ENCODE data around the gene RALB.

The RALB gene

GRCh38 chr2:120321721-120322284 lies 69.2 kb downstream of the RALB start:
- Histone ChIP-seq H2AFZ (ENCODE audit: low read depth, low read length) (no peak overlapping the region), H3K9ac (ENCODE audit: low read depth, low read length) (no peak overlapping the region), H4K20me1 (ENCODE audit: insufficient read depth, low read length) (no peaks in the 10 kb centered on the region; the same call in 1 of the 2 replicates), H3K79me2 (ENCODE audit: insufficient read depth, low read length) (no peaks in the 10 kb centered on the region), H3K27me3 (ENCODE audit: insufficient read depth, low read length, poor library complexity) (peaks cover 5% of the 10 kb centered on the region), H3K27ac (ENCODE audit: low read length) (no peak overlapping the region), H3K4me1 (ENCODE audit: insufficient read depth, low read length) (no peaks in the 10 kb centered on the region), H3K4me3 (ENCODE audit: low read depth in 1 of 2, low read length in 2 of 2) (no peak overlapping the region), H3K4me2 (ENCODE audit: insufficient read depth, low read length) (no peak overlapping the region), H3K9me3 (ENCODE audit: insufficient read depth, low read length, severe bottlenecking) (no peaks in the 10 kb centered on the region), H3K36me3 (ENCODE audit: insufficient read depth, low read length) (no peaks in the 10 kb centered on the region)
- ATAC-seq (ENCODE audit: insufficient read depth, low read depth), result no peak
- no peak for DNase-seq
- no peak for TF ChIP-seq EZH2 (IDR thresholded peaks at IDR 0.05; ENCODE audit: borderline replicate concordance, low read depth, low read length, severe bottlenecking)
- TF ChIP-seq CTCF (IDR thresholded peaks at IDR 0.05; ENCODE audit: borderline replicate concordance, extremely low read depth, low read length, poor library complexity, severe bottlenecking), result no peak

- Histone ChIP-seq H3K27me3 (ENCODE audit: insufficient read depth, low read length, poor library complexity) (peaks cover 5% of the 10 kb centered on the region), H3K27ac (ENCODE audit: low read length) (no peak overlapping the region), H3K36me3 (ENCODE audit: insufficient read depth, low read length) (no peaks in the 10 kb centered on the region), H2AFZ (ENCODE audit: low read depth, low read length) (no peak overlapping the region), H3K4me1 (ENCODE audit: insufficient read depth, low read length) (no peaks in the 10 kb centered on the region), H3K9me3 (ENCODE audit: insufficient read depth, low read length, severe bottlenecking) (no peaks in the 10 kb centered on the region), H4K20me1 (ENCODE audit: insufficient read depth, low read length) (no peaks in the 10 kb centered on the region; the same call in 1 of the 2 replicates), H3K79me2 (ENCODE audit: insufficient read depth, low read length) (no peaks in the 10 kb centered on the region), H3K9ac (ENCODE audit: low read depth, low read length) (no peak overlapping the region), H3K4me2 (ENCODE audit: insufficient read depth, low read length) (no peak overlapping the region), H3K4me3 (ENCODE audit: low read depth in 1 of 2, low read length in 2 of 2) (no peak overlapping the region)
- TF ChIP-seq CTCF (IDR thresholded peaks at IDR 0.05; ENCODE audit: borderline replicate concordance, extremely low read depth, low read length, poor library complexity, severe bottlenecking) (no peak), EZH2 (IDR thresholded peaks at IDR 0.05; ENCODE audit: borderline replicate concordance, low read depth, low read length, severe bottlenecking) (no peak)
- DNase-seq (no peak), ATAC-seq (ENCODE audit: insufficient read depth, low read depth) (no peak)
Measured at GRCh38 chr2:120322329-120322728, 69.7 kb downstream of the RALB start.

GRCh38 chr2:120323214-120323613 lies 70.6 kb downstream of the RALB start:
- no peak for ATAC-seq (ENCODE audit: insufficient read depth, low read depth)

More at GRCh38 chr2:120323214-120323613, 70.6 kb downstream of the RALB start:
- no peak for DNase-seq
- H3K4me1 ChIP-seq (ENCODE audit: insufficient read depth, low read length), result no peaks in the 10 kb centered on the region
- TF ChIP-seq CTCF (IDR thresholded peaks at IDR 0.05; ENCODE audit: borderline replicate concordance, extremely low read depth, low read length, poor library complexity, severe bottlenecking) (no peak), EZH2 (IDR thresholded peaks at IDR 0.05; ENCODE audit: borderline replicate concordance, low read depth, low read length, severe bottlenecking) (no peak)
- no peaks in the 10 kb centered on the region for H3K36me3 ChIP-seq (ENCODE audit: insufficient read depth, low read length)
- no peaks in the 10 kb centered on the region; the same call in 1 of the 2 replicates for H4K20me1 ChIP-seq (ENCODE audit: insufficient read depth, low read length)
- H3K9ac ChIP-seq (ENCODE audit: low read depth, low read length), result no peak overlapping the region
- H3K4me2 ChIP-seq (ENCODE audit: insufficient read depth, low read length), result no peak overlapping the region
- no peak overlapping the region for H3K27ac ChIP-seq (ENCODE audit: low read length)
- peaks cover 5% of the 10 kb centered on the region for H3K27me3 ChIP-seq (ENCODE audit: insufficient read depth, low read length, poor library complexity)
- no peak overlapping the region for H2AFZ ChIP-seq (ENCODE audit: low read depth, low read length)
- no peaks in the 10 kb centered on the region for H3K9me3 ChIP-seq (ENCODE audit: insufficient read depth, low read length, severe bottlenecking)
- no peak overlapping the region for H3K4me3 ChIP-seq (ENCODE audit: low read depth in 1 of 2, low read length in 2 of 2)
- H3K79me2 ChIP-seq (ENCODE audit: insufficient read depth, low read length), result no peaks in the 10 kb centered on the region
